C4-2B (cell line): ENCODE measurements around the gene IL16.

Experiments used
- CTCF ChIP-seq: fragments of 450-650 bp; conservative IDR thresholded peaks from 2 replicates; pipeline ENCODE4 v1.5.1; 2017; ENCODE audit warnings: mild to moderate bottlenecking
- ZFX ChIP-seq: fragments of 450-650 bp; IDR thresholded peaks from 2 replicates; pipeline ENCODE4 v1.6.1; 2017

DNA sequence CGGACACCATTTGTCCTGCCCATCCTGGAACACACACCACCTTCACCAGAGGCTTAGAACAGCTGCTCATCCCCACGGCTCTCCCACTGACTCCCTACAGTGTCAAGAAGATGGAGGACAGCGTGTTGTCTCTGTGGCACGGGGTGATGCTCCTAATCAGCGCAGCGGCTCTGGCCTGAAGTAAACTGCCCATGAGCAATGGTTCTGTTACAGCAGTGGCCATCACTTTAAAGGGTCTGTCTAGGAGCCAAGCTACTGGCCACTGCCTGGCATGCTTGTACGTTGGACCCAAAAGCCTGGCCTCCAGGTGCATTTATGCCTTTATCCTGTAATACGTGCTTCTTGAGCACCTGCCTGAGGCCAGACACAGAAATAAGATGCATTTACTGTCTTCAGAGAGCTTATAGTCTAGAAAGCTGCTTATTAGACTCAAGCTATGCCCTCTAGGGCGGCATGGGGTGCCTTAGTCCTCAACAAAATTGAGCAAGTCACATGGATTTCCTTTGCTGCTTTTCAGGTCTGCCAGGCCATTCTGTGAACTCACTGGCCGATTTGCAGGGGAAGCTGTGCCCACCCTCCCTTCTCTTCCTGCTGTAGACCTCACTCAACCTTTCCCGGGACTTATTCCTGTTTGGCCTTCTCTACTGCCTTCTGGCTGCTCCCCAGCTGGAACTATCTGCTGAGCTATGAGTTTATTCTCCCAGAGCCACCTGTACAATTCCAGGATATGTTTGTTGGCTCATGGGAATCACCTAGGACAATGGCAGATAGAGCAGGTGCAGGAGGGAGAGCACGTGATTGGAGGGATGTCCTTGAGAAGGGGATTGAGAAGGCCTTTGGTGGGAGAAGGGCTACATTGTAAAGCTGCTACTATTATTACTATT is 75.3 kb downstream of the IL16 start:
- no peak for TF ChIP-seq CTCF
- TF ChIP-seq ZFX: no peak
